ENCODE data around the gene KTN1.

Gene KTN1

DNA sequence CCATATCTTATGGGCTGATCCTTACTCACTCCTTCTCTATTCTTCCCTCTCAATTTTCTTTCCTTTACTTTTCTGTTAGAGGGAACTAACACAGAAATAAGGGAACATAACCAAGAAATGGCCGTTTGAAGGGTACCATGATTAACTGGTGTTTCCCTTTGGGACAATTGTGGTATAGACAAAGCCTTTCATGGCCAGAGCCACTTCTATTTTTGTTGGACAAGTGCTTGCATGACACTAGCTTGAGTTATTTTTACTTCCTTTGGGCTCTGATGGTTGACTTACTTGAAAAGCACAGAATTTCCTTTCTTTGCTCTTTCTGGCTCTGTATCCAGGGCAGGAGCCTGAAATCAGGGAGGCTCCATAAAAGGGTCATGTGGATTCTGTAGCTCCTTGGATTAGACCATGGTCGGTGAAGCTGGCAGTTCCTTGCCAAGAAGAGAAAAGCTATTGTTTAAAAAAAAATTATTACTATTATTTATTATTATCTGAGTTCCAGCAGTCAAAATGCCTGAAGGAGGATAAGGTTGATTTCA is 130.6 kb downstream of the KTN1 start:
- TF ChIP-seq GABPA (IDR thresholded peaks at IDR 0.05; ENCODE audit: low read depth) (no peak), REST (IDR thresholded peaks at IDR 0.05; ENCODE audit: insufficient replicate concordance, low read depth) (no peak), POLR2AphosphoS5 (IDR thresholded peaks at IDR 0.05; ENCODE audit: low read depth) (no peak), SPI1 (IDR thresholded peaks at IDR 0.05; ENCODE audit: borderline replicate concordance, low read depth) (no peak), CTCF (IDR thresholded peaks at IDR 0.05; ENCODE audit: insufficient read depth, low read length) (no peak)
- no peak overlapping the region for H3K4me3 ChIP-seq (replicated peaks; ENCODE audit: insufficient read depth, low read length)
- no peak for DNase-seq (ENCODE audit: low read depth in 1 of 2, low spot score in 1 of 2)
- no peak overlapping the region for H3K27ac ChIP-seq (replicated peaks)
- H3K27me3 ChIP-seq (ENCODE audit: insufficient read depth, poor library complexity, severe bottlenecking): no peaks in the 10 kb centered on the region

DNA sequence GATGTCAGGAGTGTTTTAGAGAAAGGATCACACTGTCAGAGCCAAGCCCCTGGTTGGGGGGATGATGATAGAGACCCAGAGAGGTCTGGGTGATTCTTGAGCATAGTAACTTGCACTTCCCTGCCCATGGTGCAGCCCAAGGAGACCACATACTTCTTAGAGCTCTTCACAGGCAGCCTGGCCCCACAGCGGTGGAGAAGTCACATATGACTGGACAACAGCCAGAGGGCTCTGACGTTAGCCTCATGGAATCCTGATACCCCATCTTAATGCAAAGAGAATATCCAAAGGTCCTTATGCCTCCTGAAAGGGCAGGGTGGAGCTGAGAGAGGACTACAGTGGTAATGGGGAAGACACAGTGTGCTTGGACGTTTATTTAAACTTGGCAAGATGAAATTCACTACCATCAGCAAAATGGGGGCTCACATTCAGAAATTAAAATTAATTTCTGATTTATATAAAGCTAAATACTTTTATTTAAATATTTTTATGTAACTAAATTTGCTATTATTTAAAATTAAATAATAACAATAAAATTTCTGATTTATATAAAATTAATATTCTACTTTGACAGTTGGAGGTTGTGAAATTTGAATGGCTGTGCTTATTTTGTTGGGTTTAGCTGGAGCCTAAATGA is 131.3 kb downstream of the KTN1 start:
- Histone ChIP-seq H3K27ac (replicated peaks) (no peak overlapping the region), H3K4me3 (replicated peaks; ENCODE audit: insufficient read depth, low read length) (no peak overlapping the region), H3K27me3 (ENCODE audit: insufficient read depth, poor library complexity, severe bottlenecking) (no peaks in the 10 kb centered on the region)
- no peak for DNase-seq (ENCODE audit: low read depth in 1 of 2, low spot score in 1 of 2)
- no peak for TF ChIP-seq CTCF (IDR thresholded peaks at IDR 0.05; ENCODE audit: insufficient read depth, low read length)
- TF ChIP-seq GABPA (IDR thresholded peaks at IDR 0.05; ENCODE audit: low read depth): no peak
- no peak for TF ChIP-seq SPI1 (IDR thresholded peaks at IDR 0.05; ENCODE audit: borderline replicate concordance, low read depth)

- DNase-seq (ENCODE audit: low read depth in 1 of 2, low spot score in 1 of 2): no peak
- no peak overlapping the region for H3K4me3 ChIP-seq (replicated peaks; ENCODE audit: insufficient read depth, low read length)
- TF ChIP-seq SPI1 (IDR thresholded peaks at IDR 0.05; ENCODE audit: borderline replicate concordance, low read depth) (no peak), POLR2AphosphoS5 (IDR thresholded peaks at IDR 0.05; ENCODE audit: low read depth) (no peak), REST (IDR thresholded peaks at IDR 0.05; ENCODE audit: insufficient replicate concordance, low read depth) (no peak), CTCF (IDR thresholded peaks at IDR 0.05; ENCODE audit: insufficient read depth, low read length) (no peak), GABPA (IDR thresholded peaks at IDR 0.05; ENCODE audit: low read depth) (no peak)
- no peak overlapping the region for H3K27ac ChIP-seq (replicated peaks)
- H3K27me3 ChIP-seq (ENCODE audit: insufficient read depth, poor library complexity, severe bottlenecking): no peaks in the 10 kb centered on the region
Measured at GRCh38 chr14:55712491-55712890, 132.5 kb downstream of the KTN1 start.

- H3K27me3 ChIP-seq (ENCODE audit: insufficient read depth, poor library complexity, severe bottlenecking): no peaks in the 10 kb centered on the region
- TF ChIP-seq POLR2AphosphoS5 (IDR thresholded peaks at IDR 0.05; ENCODE audit: low read depth): no peak
- no peak for TF ChIP-seq SPI1 (IDR thresholded peaks at IDR 0.05; ENCODE audit: borderline replicate concordance, low read depth)
- TF ChIP-seq CTCF (IDR thresholded peaks at IDR 0.05; ENCODE audit: insufficient read depth, low read length): no peak
- TF ChIP-seq REST (IDR thresholded peaks at IDR 0.05; ENCODE audit: insufficient replicate concordance, low read depth): no peak
- H3K4me3 ChIP-seq (replicated peaks; ENCODE audit: insufficient read depth, low read length): no peak overlapping the region
- H3K27ac ChIP-seq (replicated peaks): no peak overlapping the region
- peak; percentile 69 to 70 for DNase-seq (ENCODE audit: low read depth in 1 of 2, low spot score in 1 of 2)
Measured at GRCh38 chr14:55713486-55713885, 133.5 kb downstream of the KTN1 start.
